ENCODE measurements around the gene IRF2.
"Not testable (repeated sequence)": the region's sequence is repeated elsewhere in the genome, so short reads cannot be mapped to it uniquely, and the experiment has no call there.

Gene IRF2

GRCh38 chr4:184342857-184343237 lies 131.5 kb downstream of the IRF2 start:
- DNase-seq = not testable (repeated sequence)

DNA sequence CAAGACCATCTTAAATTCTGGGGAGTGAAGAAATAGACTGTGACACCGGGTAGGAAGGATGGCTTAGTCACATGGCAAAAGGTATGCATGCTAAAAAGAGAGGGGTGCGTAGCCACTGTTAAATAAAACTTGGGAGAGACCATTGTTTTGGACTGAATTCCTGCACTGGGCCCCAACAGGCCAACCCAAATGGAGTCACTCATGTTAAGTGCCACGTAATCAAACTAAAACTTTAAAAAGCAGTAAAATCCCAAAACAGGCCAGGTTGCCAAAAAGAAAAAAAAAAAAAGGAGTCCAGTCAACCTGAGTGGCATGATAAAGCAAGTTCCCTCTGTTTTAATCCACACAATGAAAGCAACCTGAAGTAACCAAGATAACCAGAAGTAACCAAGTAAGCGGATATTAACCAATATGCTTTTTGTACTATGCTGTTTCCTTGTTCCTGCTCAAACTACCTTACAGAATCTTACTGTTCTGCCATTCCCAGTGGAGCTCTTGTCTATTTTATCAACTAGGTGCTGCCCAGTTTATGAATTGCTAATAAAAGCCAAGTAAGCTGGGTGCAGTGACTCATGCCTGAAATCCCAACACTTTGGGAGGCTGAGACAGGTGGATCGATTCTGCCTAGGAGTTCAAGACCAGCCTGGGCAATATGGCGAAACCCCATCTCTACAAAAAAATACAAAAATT lies 132.0 kb downstream of the IRF2 start:
- DNase-seq = no peak

- not testable (repeated sequence) for DNase-seq
These were observed 134.8 kb downstream of the IRF2 start for GRCh38 chr4:184339398-184340193.

DNA sequence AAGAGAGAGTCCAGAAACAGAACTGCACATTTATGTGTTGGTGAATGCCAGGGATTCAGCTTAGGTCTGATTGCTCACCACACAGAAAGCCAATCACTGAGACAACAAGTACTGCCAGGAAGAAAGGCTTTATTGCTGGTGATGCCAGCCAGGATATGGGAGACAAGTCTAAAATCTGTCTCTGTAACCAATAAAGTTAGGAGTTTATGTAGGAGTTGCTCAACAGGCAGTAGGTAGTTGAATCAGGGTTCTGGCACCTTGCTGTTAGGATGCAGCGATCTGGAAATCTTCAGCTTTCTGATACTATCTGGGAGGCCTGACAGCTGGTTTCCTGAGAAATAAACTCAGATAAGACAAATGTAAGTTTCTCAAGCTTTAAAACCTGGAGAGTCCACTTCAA lies 136.4 kb downstream of the IRF2 start:
- no peak for DNase-seq

Measured in activated CD4-positive, alpha-beta T cell treated with anti-CD3 and anti-CD28 coated beads, Interleukin-2, amount 50 U/mL, for 48 hours (primary cell).